GM12892 (cell line): ENCODE data around the gene ATF7.

Experiments
- POLR2A ChIP-seq: IDR thresholded peaks from 2 replicates; pipeline ENCODE4 v1.6.1; 2011; ENCODE audit warnings: low read depth, low read length, control low read depth
- POLR2AphosphoS5 ChIP-seq: IDR thresholded peaks from 2 replicates; pipeline ENCODE4 v1.6.1; 2011; ENCODE audit warnings: low read depth, low read length, control low read depth
- TAF1 ChIP-seq: IDR thresholded peaks from 2 replicates; pipeline ENCODE4 v1.6.1; 2011; ENCODE audit warnings: low read depth, mild to moderate bottlenecking, control low read depth, low read length, borderline replicate concordance

DNA sequence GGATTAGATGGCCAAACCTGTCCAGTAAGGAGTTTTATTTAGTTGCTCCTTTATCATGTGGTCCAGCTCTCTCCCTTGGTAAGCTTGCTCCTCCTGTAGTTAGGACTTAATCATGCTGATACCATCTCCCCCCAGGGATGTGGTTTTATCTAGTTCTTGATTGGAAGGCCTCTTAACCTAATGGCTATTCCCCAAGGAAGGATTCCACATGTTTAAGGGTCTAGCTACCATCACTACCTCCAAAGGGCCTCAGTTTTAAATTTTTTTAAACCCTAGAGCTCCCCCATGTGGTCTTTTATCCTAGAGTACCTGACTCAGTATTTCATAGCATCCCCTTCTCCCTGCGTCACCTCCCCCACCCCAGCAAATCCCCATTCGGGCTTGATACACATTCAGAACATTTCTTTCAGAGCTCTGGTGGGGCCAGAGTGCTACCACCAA lies 149.4 kb downstream of the ATF7 start:
- TF ChIP-seq POLR2A (0 out of 2 replicates have a peak, but pooled peaks have one; percentile 39), TAF1 (no peak), POLR2AphosphoS5 (peak; percentile 62)
